ENCODE results near the gene OLA1. TPM values are rescaled to one million over a fixed set of nuclear protein-coding genes. Genes with fewer than 3 reads are reported as not detected.

The OLA1 gene
- total and polyA plus RNA-seq, 9 of the 15 experiments (the other 6 are each of a cell fraction or from before 2014, with no cell fraction given) = 208 to 353 (median 225) TPM

DNA sequence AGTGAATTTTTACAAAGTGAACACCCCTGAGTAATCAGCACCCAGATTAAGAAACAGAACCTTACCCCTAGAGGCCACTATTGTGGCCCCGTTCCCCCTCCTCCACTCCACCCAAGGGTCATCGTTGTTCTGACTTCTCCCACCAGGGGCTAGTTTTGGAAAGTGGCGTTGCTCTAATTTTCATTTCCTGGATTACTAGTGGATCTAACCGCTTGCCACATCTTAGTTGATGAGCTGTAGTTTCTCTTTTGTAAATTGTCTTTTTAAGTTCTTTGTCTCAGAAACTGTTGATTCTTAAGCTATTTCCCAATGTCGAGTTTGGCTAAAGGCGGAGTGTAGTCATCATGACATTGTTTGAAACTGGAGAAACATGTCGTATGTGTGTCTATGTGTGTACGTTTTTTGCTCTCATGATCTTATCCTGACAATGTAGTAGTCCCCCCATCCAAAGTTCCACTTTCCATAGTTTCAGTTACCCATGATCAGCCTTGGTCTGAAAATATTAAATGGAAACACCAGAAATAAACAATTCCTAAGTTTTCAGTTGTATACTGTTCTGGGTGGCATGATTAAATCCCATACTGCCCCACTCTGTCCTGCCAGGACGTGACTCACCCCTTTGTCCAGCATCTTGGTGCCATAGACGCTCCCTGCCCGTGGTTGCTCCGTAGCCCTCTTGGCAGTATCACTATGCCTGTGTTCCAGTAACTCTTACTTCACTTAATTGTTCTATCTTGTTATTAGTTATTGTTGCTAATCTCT, 212.2 kb downstream of the OLA1 start (continued):
- TF ChIP-seq ZNF592 (IDR thresholded peaks at IDR 0.05) (no peak), NR1H2 (CRISPR knock-in tag; IDR thresholded peaks at IDR 0.05) (no peak), SLC30A9 (CRISPR knock-in tag; IDR thresholded peaks at IDR 0.05) (no peak), HMG20A (CRISPR knock-in tag; conservative IDR thresholded peaks at IDR 0.05) (no peak), NFE2 (IDR thresholded peaks at IDR 0.05; ENCODE audit: low read depth) (no peak), NCOR1 (IDR thresholded peaks at IDR 0.05) (no peak), E4F1 (CRISPR knock-in tag; IDR thresholded peaks at IDR 0.05; ENCODE audit: borderline replicate concordance) (no peak), RCOR1 (IDR thresholded peaks at IDR 0.05; ENCODE audit: borderline replicate concordance in 1 of 2, low read depth in 2 of 2, low read length in 2 of 2) (no peak), RAD21 (CRISPR knock-in tag; conservative IDR thresholded peaks at IDR 0.05 in 1 of 2, IDR thresholded peaks at IDR 0.05 in 1 of 2) (peak; percentile 21 to 63; a peak in 3 of 4 replicates), ETV6 (IDR thresholded peaks at IDR 0.05; ENCODE audit: borderline replicate concordance in 1 of 2, low read depth in 2 of 2, low read length in 1 of 2) (no peak), ETV6 (CRISPR knock-in tag; IDR thresholded peaks at IDR 0.05; ENCODE audit: borderline replicate concordance) (no peak), ZNF445 (CRISPR knock-in tag; IDR thresholded peaks at IDR 0.05; ENCODE audit: low read depth) (no peak), MXI1 (IDR thresholded peaks at IDR 0.05; ENCODE audit: low read depth, low read length) (no peak)
- TF ChIP-seq, protein P1, sequence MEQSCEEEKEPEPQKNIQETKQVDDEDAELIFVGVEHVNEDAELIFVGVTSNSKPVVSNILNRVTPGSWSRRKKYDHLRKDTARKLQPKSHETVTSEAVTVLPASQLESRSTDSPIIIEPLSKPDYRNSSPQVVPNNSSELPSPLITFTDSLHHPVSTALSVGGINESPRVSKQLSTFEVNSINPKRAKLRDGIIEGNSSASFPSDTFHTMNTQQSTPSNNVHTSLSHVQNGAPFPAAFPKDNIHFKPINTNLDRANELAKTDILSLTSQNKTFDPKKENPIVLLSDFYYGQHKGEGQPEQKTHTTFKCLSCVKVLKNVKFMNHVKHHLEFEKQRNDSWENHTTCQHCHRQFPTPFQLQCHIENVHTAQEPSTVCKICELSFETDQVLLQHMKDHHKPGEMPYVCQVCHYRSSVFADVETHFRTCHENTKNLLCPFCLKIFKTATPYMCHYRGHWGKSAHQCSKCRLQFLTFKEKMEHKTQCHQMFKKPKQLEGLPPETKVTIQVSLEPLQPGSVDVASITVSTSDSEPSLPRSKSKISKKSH (CRISPR knock-in tag; IDR thresholded peaks at IDR 0.05) = no peak
- TF ChIP-seq, protein P2, sequence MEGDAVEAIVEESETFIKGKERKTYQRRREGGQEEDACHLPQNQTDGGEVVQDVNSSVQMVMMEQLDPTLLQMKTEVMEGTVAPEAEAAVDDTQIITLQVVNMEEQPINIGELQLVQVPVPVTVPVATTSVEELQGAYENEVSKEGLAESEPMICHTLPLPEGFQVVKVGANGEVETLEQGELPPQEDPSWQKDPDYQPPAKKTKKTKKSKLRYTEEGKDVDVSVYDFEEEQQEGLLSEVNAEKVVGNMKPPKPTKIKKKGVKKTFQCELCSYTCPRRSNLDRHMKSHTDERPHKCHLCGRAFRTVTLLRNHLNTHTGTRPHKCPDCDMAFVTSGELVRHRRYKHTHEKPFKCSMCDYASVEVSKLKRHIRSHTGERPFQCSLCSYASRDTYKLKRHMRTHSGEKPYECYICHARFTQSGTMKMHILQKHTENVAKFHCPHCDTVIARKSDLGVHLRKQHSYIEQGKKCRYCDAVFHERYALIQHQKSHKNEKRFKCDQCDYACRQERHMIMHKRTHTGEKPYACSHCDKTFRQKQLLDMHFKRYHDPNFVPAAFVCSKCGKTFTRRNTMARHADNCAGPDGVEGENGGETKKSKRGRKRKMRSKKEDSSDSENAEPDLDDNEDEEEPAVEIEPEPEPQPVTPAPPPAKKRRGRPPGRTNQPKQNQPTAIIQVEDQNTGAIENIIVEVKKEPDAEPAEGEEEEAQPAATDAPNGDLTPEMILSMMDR (IDR thresholded peaks at IDR 0.05 in 2 of 3, conservative IDR thresholded peaks at IDR 0.05 in 1 of 3; ENCODE audit: insufficient read depth in 2 of 3, low read depth in 1 of 3, low read length in 3 of 3) = peak; percentile 84 to 99 (median 93)

Data from K562 (cell line).